K562 (cell line): Measurements from ENCODE around the gene TIMM22. TPM values are rescaled to one million over a fixed set of nuclear protein-coding genes. Genes with fewer than 3 reads are reported as not detected.

Source experiments
- ATAC-seq: fragments of 200-7000 bp; cut with Tn5 transposase; 3 replicates; pipeline ENCODE4 v1.9.1; 2020; ENCODE audit warnings: moderate library complexity
- BruUV-seq: library from RNA; stranded (reverse); fragments of 400-500 nt; replicated peaks from 2 replicates; lab custom pipeline; 2021; lab: Mats Ljungman, UMichigan
- CTCF ChIA-PET: fragments of 300-600 bp; formaldehyde crosslinking; extraction: SDS; loops from one replicate; lab custom pipeline; 2021; ENCODE audit warnings: low intra/inter-chr PET ratio; lab: Yijun Ruan, JAX
- POLR2A ChIA-PET: fragments of 300-600, 350-650 bp; sonication (Branson Sonifier 250); formaldehyde crosslinking; extraction: SDS; loops from one replicate; lab custom pipeline; 2021; ENCODE audit warnings: antibody characterized with exemption, inconsistent platforms; lab: Yijun Ruan, JAX
- DNase-seq, 4 experiments: peaks; one replicate each; pipeline versions ENCODE4 v3.0.0 to v3.0.0-alpha.2; 2011 to 2018; ENCODE audit warnings: low spot score in 3 of 4, mixed read lengths in 3 of 4; ENCODE audit errors: extremely low read depth in 1 of 4
- FAIRE-seq: peaks from 2 replicates; lab custom pipeline; 2011; peaks lifted over from hg19 to GRCh38; lab: Jason Lieb, UNC
- H2AFZ ChIP-seq: 2 replicates; pipeline ENCODE4 v1.6.0; 2011; ENCODE audit warnings: low read depth, low read length, control low read depth, inconsistent platforms
- H3K27ac ChIP-seq: fragments of 200-600 bp; 3 replicates; pipeline ENCODE4 v1.8.0; 2011; ENCODE audit warnings: low read depth, mild to moderate bottlenecking, control low read depth, inconsistent platforms, low read length, moderate library complexity, mixed read lengths; ENCODE audit errors: extremely low read depth
- H3K27me3 ChIP-seq, 2 experiments: fragments of 300-600 bp in 1 of 2; 2 replicates in 1 of 2; 3 replicates in 1 of 2; pipeline versions ENCODE4 v1.6.0 to v1.8.0; 2011; ENCODE audit warnings: inconsistent platforms in 2 of 2, low read length in 2 of 2, mild to moderate bottlenecking in 1 of 2, mixed read lengths in 1 of 2, moderate library complexity in 1 of 2; ENCODE audit not compliant: control insufficient read depth in 2 of 2, insufficient read depth in 2 of 2
- H3K36me3 ChIP-seq: fragments of 300-600 bp; 3 replicates; pipeline ENCODE4 v1.8.0; 2011; ENCODE audit warnings: mild to moderate bottlenecking, low read length, inconsistent platforms; ENCODE audit not compliant: control insufficient read depth, insufficient read depth
- H3K4me1 ChIP-seq, 2 experiments: fragments of 200-600 bp in 1 of 2; replicated peaks in 1 of 2; 2 replicates in 1 of 2; 3 replicates in 1 of 2; pipeline versions ENCODE4 v1.5.1 to v1.8.0; 2011; ENCODE audit warnings: inconsistent platforms in 2 of 2, low read length in 2 of 2, mild to moderate bottlenecking in 1 of 2, mixed read lengths in 1 of 2, moderate library complexity in 1 of 2; ENCODE audit not compliant: control insufficient read depth in 2 of 2, insufficient read depth in 2 of 2
- H3K4me2 ChIP-seq: 2 replicates; pipeline ENCODE4 v1.6.1; 2011; ENCODE audit warnings: low read length, control low read depth, inconsistent platforms, mixed read lengths; ENCODE audit not compliant: insufficient read depth
- H3K4me3 ChIP-seq: fragments of 200-600 bp; sonication (generic), shearing (Covaris generic); 2 replicates; pipeline ENCODE4 v1.5.1; 2016; ENCODE audit warnings: control low read depth, inconsistent platforms
- H3K79me2 ChIP-seq: fragments of 200-600 bp; 3 replicates; pipeline ENCODE4 v1.8.0; 2011; ENCODE audit warnings: low read length, inconsistent platforms; ENCODE audit not compliant: control insufficient read depth, insufficient read depth
- H3K9ac ChIP-seq, 2 experiments: 2 replicates each; pipeline versions ENCODE4 v1.6.0 to v1.6.1; 2011; ENCODE audit warnings: low read depth in 2 of 2, low read length in 2 of 2, control low read depth in 1 of 2, inconsistent platforms in 1 of 2, mild to moderate bottlenecking in 1 of 2, mixed read lengths in 1 of 2; ENCODE audit not compliant: insufficient read depth in 1 of 2
- H3K9me1 ChIP-seq: one replicate; pipeline ENCODE4 v1.6.0; 2011; ENCODE audit warnings: inconsistent platforms, mild to moderate bottlenecking, low read length, moderate library complexity; ENCODE audit not compliant: control insufficient read depth, insufficient read depth
- H3K9me3 ChIP-seq: replicated peaks from 2 replicates; pipeline ENCODE4 v1.5.1; 2011; ENCODE audit warnings: low read depth, low read length, inconsistent platforms; ENCODE audit not compliant: control insufficient read depth, insufficient read depth
- H4K20me1 ChIP-seq: replicated peaks from 2 replicates; pipeline ENCODE4 v1.6.1; 2011; ENCODE audit warnings: low read length, inconsistent platforms, mixed read lengths; ENCODE audit not compliant: control insufficient read depth, insufficient read depth
- CCAR2 ChIP-seq: fragments of 200-400 bp; formaldehyde crosslinking; IDR thresholded peaks from 2 replicates; pipeline ENCODE4 v1.6.1; 2017; ENCODE audit warnings: mild to moderate bottlenecking, low read depth, low read length
- CHD4 ChIP-seq: fragments of 200-600 bp; sonication (generic); IDR thresholded peaks from 3 replicates; pipeline ENCODE4 v1.6.1; 2012; ENCODE audit warnings: low read depth, mild to moderate bottlenecking, mixed read lengths, low read length, inconsistent platforms; ENCODE audit not compliant: insufficient read depth, insufficient replicate concordance, poor library complexity, severe bottlenecking
- FOSL1 ChIP-seq: fragments of 200-800 bp; sonication (Bioruptor generic); conservative IDR thresholded peaks from 2 replicates; pipeline ENCODE4 v1.6.1; 2016; ENCODE audit warnings: missing genetic modification characterization, missing compliant biosample characterization
- MAFK ChIP-seq: IDR thresholded peaks from 2 replicates; pipeline ENCODE4 v1.6.1; 2011; ENCODE audit warnings: low read length, improper control_type of control experiment
- MEIS2 ChIP-seq: fragments of 450-650 bp; IDR thresholded peaks from 2 replicates; pipeline ENCODE4 v1.6.1; 2014; ENCODE audit warnings: mild to moderate bottlenecking; ENCODE audit not compliant: partially characterized antibody
- TAF9B ChIP-seq: fragments of 450-650 bp; IDR thresholded peaks from 2 replicates; pipeline ENCODE4 v1.6.1; 2018; ENCODE audit warnings: mild to moderate bottlenecking; ENCODE audit not compliant: partially characterized antibody
- ZNF133 ChIP-seq: fragments of 250-450 bp; sonication (Bioruptor Pico); IDR thresholded peaks from 2 replicates; pipeline ENCODE4 v1.4.0; 2020; ENCODE audit warnings: mild to moderate bottlenecking
- ZNF217 ChIP-seq: sonication (generic); formaldehyde crosslinking; IDR thresholded peaks from 2 replicates; pipeline ENCODE4 v1.8.0; 2022; ENCODE audit warnings: mild to moderate bottlenecking, missing genetic modification reagents
- WGBS: fragments of 100-300 bp; shearing (Covaris generic); methylation state at CpG from one replicate; pipeline ENCODE4 v1.1.6; 2016; ENCODE audit warnings: low coverage, mixed read lengths; ENCODE audit not compliant: insufficient coverage; ENCODE audit errors: missing lambda C conversion rate; 5-methylcytosine and 5-hydroxymethylcytosine counted together
- in situ Hi-C: fragments of 300-500 bp; cut with MboI; formaldehyde crosslinking; loops from 4 replicates; pipeline ENCODE4 v1.15.0; 2018; ENCODE audit warnings: inconsistent platforms, mixed read lengths
- intact Hi-C: fragments of 100-400 bp; cut with micrococcal nuclease; formaldehyde crosslinking; loops from 2 replicates; pipeline ENCODE4 v1.14.2; 2022
- polyA plus RNA-seq, 8 experiments: library from polyadenylated mRNA; depleted of rRNA in 4 of 8; stranded (reverse) in 5 of 8; unstranded in 3 of 8; fragments of >200 nt; fragmentation: Nextera tagmentation in 2 of 8; fragmentation: Illumina TruSeq in 1 of 8; extraction: Ambion mirVana in 2 of 8; extraction: Trizol in 1 of 8; gene quantifications; 2 replicates each; pipeline versions ENCODE4 v1.2.1 to v1.2.3, GENCODE V29; 2011 to 2014; ENCODE audit warnings: inconsistent platforms in 1 of 8, missing spikeins in 1 of 8
- total RNA-seq, 7 experiments: library from RNA; depleted of rRNA in 6 of 7; stranded (reverse); fragments of >200 nt in 6 of 7; fragmentation: Illumina TruSeq in 2 of 7; extraction: Trizol in 2 of 7; gene quantifications; 2 replicates each; pipeline versions ENCODE4 v1.2.1 to v1.2.3, GENCODE V29; 2011 to 2021; ENCODE audit warnings: low replicate concordance in 1 of 7
- TF ChIP-seq, protein P1 (sequence below): fragments of 450-650 bp; IDR thresholded peaks from 2 replicates; pipeline ENCODE4 v1.6.1; 2014; ENCODE audit warnings: low read depth, mild to moderate bottlenecking, moderate library complexity, borderline replicate concordance
- TF ChIP-seq, protein P2 (sequence below): fragments of 450-650 bp; formaldehyde crosslinking; IDR thresholded peaks from 2 replicates; pipeline ENCODE4 v1.4.0; 2020; ENCODE audit warnings: mild to moderate bottlenecking, moderate library complexity
- TF ChIP-seq, protein P3 (sequence below): fragments of 250-450 bp; sonication (Bioruptor Pico); IDR thresholded peaks from 2 replicates; pipeline ENCODE4 v1.8.0; 2022; ENCODE audit warnings: inconsistent platforms, mild to moderate bottlenecking, moderate library complexity, borderline replicate concordance

TIMM22 gene
- total and polyA plus RNA-seq, 9 of the 15 experiments (the other 6 are each of a cell fraction or from before 2014, with no cell fraction given) = 5.9 to 14.1 (median 10.3) TPM

DNA sequence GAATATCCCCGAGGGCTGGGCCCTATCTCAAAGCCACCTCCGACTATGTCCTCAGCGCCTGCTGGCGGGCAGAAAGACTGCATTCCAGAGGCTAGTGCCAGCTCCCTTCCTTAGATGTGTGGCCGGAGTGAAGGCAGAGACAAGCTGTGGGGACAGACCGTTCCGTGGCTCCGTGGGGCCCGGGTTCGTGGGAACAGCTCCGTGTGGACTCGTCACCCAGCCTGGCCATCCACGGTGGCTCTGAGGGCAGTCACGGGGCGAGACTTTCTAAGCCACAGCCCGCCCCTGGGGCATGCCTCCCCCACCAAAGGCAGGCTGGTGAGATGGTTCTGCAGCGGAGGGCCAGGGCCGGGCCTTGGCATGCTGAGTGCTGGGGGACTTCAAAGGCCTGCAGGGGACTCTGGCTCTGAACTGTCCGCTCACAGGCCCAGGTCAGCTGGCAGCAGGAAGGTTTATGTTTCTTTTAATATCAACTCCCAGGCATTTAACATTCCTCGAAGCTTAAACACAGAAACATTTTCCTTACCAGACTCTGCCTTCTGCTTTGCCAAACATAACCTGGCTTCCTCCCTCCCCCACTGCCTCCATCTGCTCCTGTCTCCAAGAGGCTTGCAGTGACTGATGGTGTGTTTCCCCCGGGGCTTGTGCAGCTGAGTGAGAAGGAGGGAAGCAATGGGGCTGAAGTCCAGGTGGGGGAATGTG lies 50.4 kb downstream of the TIMM22 start:
- Histone ChIP-seq H3K36me3 (no peaks in the 10 kb centered on the region), H3K4me3 (no peak overlapping the region), H3K4me1 (peaks cover 0 to 10% of the 10 kb centered on the region in 2 experiments; a peak in 2 of 5 replicates), H3K9ac (no peak overlapping the region), H3K4me2 (no peak overlapping the region), H3K27ac (no peak overlapping the region), H3K27me3 (peaks cover 16 to 67% of the 10 kb centered on the region in 2 experiments; a peak in 4 of 5 replicates), H3K9me1 (no peaks in the 10 kb centered on the region), H4K20me1 (no peaks in the 10 kb centered on the region), H3K79me2 (no peaks in the 10 kb centered on the region), H2AFZ (no peak overlapping the region), H3K9me3 (no peaks in the 10 kb centered on the region)
- in situ Hi-C loops = no loop called here
- no TSS peak for BruUV-seq
- FAIRE-seq (no peak), ATAC-seq (0 out of 3 replicates have a peak, but pooled peaks have one; percentile 39), DNase-seq (no peak)
- intact Hi-C loops = no loop called here
- CTCF ChIA-PET = no interaction called here
- no peak for TF ChIP-seq ZNF217 (CRISPR knock-in tag)
- TF ChIP-seq ZNF133 (CRISPR knock-in tag) = no peak
- TF ChIP-seq, protein P1, sequence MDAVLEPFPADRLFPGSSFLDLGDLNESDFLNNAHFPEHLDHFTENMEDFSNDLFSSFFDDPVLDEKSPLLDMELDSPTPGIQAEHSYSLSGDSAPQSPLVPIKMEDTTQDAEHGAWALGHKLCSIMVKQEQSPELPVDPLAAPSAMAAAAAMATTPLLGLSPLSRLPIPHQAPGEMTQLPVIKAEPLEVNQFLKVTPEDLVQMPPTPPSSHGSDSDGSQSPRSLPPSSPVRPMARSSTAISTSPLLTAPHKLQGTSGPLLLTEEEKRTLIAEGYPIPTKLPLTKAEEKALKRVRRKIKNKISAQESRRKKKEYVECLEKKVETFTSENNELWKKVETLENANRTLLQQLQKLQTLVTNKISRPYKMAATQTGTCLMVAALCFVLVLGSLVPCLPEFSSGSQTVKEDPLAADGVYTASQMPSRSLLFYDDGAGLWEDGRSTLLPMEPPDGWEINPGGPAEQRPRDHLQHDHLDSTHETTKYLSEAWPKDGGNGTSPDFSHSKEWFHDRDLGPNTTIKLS = no peak
- TF ChIP-seq MAFK = no peak
- TF ChIP-seq CHD4 = no peak
- TF ChIP-seq TAF9B = no peak
- TF ChIP-seq, protein P2, sequence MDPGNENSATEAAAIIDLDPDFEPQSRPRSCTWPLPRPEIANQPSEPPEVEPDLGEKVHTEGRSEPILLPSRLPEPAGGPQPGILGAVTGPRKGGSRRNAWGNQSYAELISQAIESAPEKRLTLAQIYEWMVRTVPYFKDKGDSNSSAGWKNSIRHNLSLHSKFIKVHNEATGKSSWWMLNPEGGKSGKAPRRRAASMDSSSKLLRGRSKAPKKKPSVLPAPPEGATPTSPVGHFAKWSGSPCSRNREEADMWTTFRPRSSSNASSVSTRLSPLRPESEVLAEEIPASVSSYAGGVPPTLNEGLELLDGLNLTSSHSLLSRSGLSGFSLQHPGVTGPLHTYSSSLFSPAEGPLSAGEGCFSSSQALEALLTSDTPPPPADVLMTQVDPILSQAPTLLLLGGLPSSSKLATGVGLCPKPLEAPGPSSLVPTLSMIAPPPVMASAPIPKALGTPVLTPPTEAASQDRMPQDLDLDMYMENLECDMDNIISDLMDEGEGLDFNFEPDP (CRISPR knock-in tag) = no peak
- no peak for TF ChIP-seq FOSL1 (tag)
- no peak for TF ChIP-seq MEIS2
- TF ChIP-seq, protein P3, sequence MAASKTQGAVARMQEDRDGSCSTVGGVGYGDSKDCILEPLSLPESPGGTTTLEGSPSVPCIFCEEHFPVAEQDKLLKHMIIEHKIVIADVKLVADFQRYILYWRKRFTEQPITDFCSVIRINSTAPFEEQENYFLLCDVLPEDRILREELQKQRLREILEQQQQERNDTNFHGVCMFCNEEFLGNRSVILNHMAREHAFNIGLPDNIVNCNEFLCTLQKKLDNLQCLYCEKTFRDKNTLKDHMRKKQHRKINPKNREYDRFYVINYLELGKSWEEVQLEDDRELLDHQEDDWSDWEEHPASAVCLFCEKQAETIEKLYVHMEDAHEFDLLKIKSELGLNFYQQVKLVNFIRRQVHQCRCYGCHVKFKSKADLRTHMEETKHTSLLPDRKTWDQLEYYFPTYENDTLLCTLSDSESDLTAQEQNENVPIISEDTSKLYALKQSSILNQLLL (CRISPR knock-in tag) = no peak
- no peak for TF ChIP-seq CCAR2
- TF ChIP-seq, all 486 proteins: peak for 0
- POLR2A ChIA-PET = interaction anchor here (0.5 to 0.7 kb wide), 2 partner anchors 34 to 151 kb away, joined by 3 read pairs; no protein-coding TSS in a partner anchor
- 3% methylated on average over 16 of the region's 21 CpGs for WGBS
